ENCODE data around the gene PRSS8.

Gene PRSS8

GRCh38 chr16:31118223-31119155, 17.0 kb downstream of the PRSS8 start:
- Histone ChIP-seq H3K4me3 (ENCODE audit: insufficient read length, low read depth) (peak overlapping the region; percentile 81), H3K36me3 (ENCODE audit: insufficient read depth, insufficient read length, low read length) (peaks cover 44% of the 10 kb centered on the region), H3K27me3 (ENCODE audit: insufficient read depth, insufficient read length) (no peaks in the 10 kb centered on the region), H3K9me3 (ENCODE audit: insufficient read depth, low read length) (no peaks in the 10 kb centered on the region), H3K9ac (ENCODE audit: insufficient read length, low read depth) (peak overlapping the region; percentile 89), H3K4me1 (ENCODE audit: insufficient read depth, insufficient read length) (peaks cover 8% of the 10 kb centered on the region)
- no peak for TF ChIP-seq SUZ12 (IDR thresholded peaks at IDR 0.05; ENCODE audit: extremely low read depth, insufficient read depth, insufficient read length)
- TF ChIP-seq ZNF274 (IDR thresholded peaks at IDR 0.05; ENCODE audit: low read depth, low read length): no peak
- no peak for TF ChIP-seq YY1 (IDR thresholded peaks at IDR 0.05; ENCODE audit: insufficient read depth, insufficient read length)
- no peak for DNase-seq (ENCODE audit: low read depth, low spot score)

- TF ChIP-seq SUZ12 (IDR thresholded peaks at IDR 0.05; ENCODE audit: extremely low read depth, insufficient read depth, insufficient read length): no peak
- peak; percentile 76 for TF ChIP-seq YY1 (IDR thresholded peaks at IDR 0.05; ENCODE audit: insufficient read depth, insufficient read length)
These were observed 17.9 kb downstream of the PRSS8 start, which contains the start of gene KAT8 for GRCh38 chr16:31117384-31118222. Gene KAT8 (plus strand): TSS chr16:31117664. CDS start chr16:31117682, 18 bp downstream.

GRCh38 chr16:31114468-31114867, 21.1 kb downstream of the PRSS8 start:
- Histone ChIP-seq H3K4me1 (ENCODE audit: insufficient read depth, insufficient read length) (peaks cover 5% of the 10 kb centered on the region), H3K36me3 (ENCODE audit: insufficient read depth, insufficient read length, low read length) (peaks cover 50% of the 10 kb centered on the region), H3K9ac (ENCODE audit: insufficient read length, low read depth) (no peak overlapping the region), H3K27me3 (ENCODE audit: insufficient read depth, insufficient read length) (no peaks in the 10 kb centered on the region), H3K9me3 (ENCODE audit: insufficient read depth, low read length) (no peaks in the 10 kb centered on the region), H3K4me3 (ENCODE audit: insufficient read length, low read depth) (no peak overlapping the region)
- TF ChIP-seq ZNF274 (IDR thresholded peaks at IDR 0.05; ENCODE audit: low read depth, low read length) (no peak), YY1 (IDR thresholded peaks at IDR 0.05; ENCODE audit: insufficient read depth, insufficient read length) (no peak), SUZ12 (IDR thresholded peaks at IDR 0.05; ENCODE audit: extremely low read depth, insufficient read depth, insufficient read length) (no peak)
- no peak for DNase-seq (ENCODE audit: low read depth, low spot score)

More at GRCh38 chr16:31117384-31118222, 17.9 kb downstream of the PRSS8 start, which contains the start of gene KAT8:
- peak within 1 kb of the TSS; percentile 81 for H3K4me3 ChIP-seq (ENCODE audit: insufficient read length, low read depth)
- peaks cover 50% of the 10 kb centered on the region for H3K36me3 ChIP-seq (ENCODE audit: insufficient read depth, insufficient read length, low read length)
- no peaks in the 10 kb centered on the region for H3K9me3 ChIP-seq (ENCODE audit: insufficient read depth, low read length)
- DNase-seq (ENCODE audit: low read depth, low spot score): peak; percentile 94
- peaks cover 8% of the 10 kb centered on the region for H3K4me1 ChIP-seq (ENCODE audit: insufficient read depth, insufficient read length)
- no peaks in the 10 kb centered on the region for H3K27me3 ChIP-seq (ENCODE audit: insufficient read depth, insufficient read length)
- peak within 1 kb of the TSS; percentile 90 for H3K9ac ChIP-seq (ENCODE audit: insufficient read length, low read depth)

GRCh38 chr16:31113121-31114120, 22.1 kb downstream of the PRSS8 start:
- H3K27me3 ChIP-seq (ENCODE audit: insufficient read depth, insufficient read length): no peaks in the 10 kb centered on the region
- TF ChIP-seq SUZ12 (IDR thresholded peaks at IDR 0.05; ENCODE audit: extremely low read depth, insufficient read depth, insufficient read length) (no peak), ZNF274 (IDR thresholded peaks at IDR 0.05; ENCODE audit: low read depth, low read length) (no peak), YY1 (IDR thresholded peaks at IDR 0.05; ENCODE audit: insufficient read depth, insufficient read length) (no peak)
- no peak overlapping the region for H3K9ac ChIP-seq (ENCODE audit: insufficient read length, low read depth)
- H3K4me3 ChIP-seq (ENCODE audit: insufficient read length, low read depth): no peak overlapping the region
- H3K36me3 ChIP-seq (ENCODE audit: insufficient read depth, insufficient read length, low read length): peaks cover 44% of the 10 kb centered on the region
- no peak for DNase-seq (ENCODE audit: low read depth, low spot score)
- no peaks in the 10 kb centered on the region for H3K9me3 ChIP-seq (ENCODE audit: insufficient read depth, low read length)
- peaks cover 3% of the 10 kb centered on the region for H3K4me1 ChIP-seq (ENCODE audit: insufficient read depth, insufficient read length)

GRCh38 chr16:31112711-31113110, 22.8 kb downstream of the PRSS8 start:
- Histone ChIP-seq H3K36me3 (ENCODE audit: insufficient read depth, insufficient read length, low read length) (peaks cover 43% of the 10 kb centered on the region), H3K9me3 (ENCODE audit: insufficient read depth, low read length) (no peaks in the 10 kb centered on the region), H3K9ac (ENCODE audit: insufficient read length, low read depth) (no peak overlapping the region), H3K27me3 (ENCODE audit: insufficient read depth, insufficient read length) (no peaks in the 10 kb centered on the region), H3K4me1 (ENCODE audit: insufficient read depth, insufficient read length) (peaks cover 3% of the 10 kb centered on the region), H3K4me3 (ENCODE audit: insufficient read length, low read depth) (no peak overlapping the region)
- DNase-seq (ENCODE audit: low read depth, low spot score): no peak
- TF ChIP-seq YY1 (IDR thresholded peaks at IDR 0.05; ENCODE audit: insufficient read depth, insufficient read length) (no peak), SUZ12 (IDR thresholded peaks at IDR 0.05; ENCODE audit: extremely low read depth, insufficient read depth, insufficient read length) (no peak), ZNF274 (IDR thresholded peaks at IDR 0.05; ENCODE audit: low read depth, low read length) (no peak)

GRCh38 chr16:31111881-31112466, 23.6 kb downstream of the PRSS8 start:
- Histone ChIP-seq H3K36me3 (ENCODE audit: insufficient read depth, insufficient read length, low read length) (peaks cover 43% of the 10 kb centered on the region), H3K9ac (ENCODE audit: insufficient read length, low read depth) (no peak overlapping the region), H3K9me3 (ENCODE audit: insufficient read depth, low read length) (no peaks in the 10 kb centered on the region), H3K4me3 (ENCODE audit: insufficient read length, low read depth) (no peak overlapping the region), H3K27me3 (ENCODE audit: insufficient read depth, insufficient read length) (no peaks in the 10 kb centered on the region), H3K4me1 (ENCODE audit: insufficient read depth, insufficient read length) (peaks cover 3% of the 10 kb centered on the region)
- no peak for DNase-seq (ENCODE audit: low read depth, low spot score)
- TF ChIP-seq YY1 (IDR thresholded peaks at IDR 0.05; ENCODE audit: insufficient read depth, insufficient read length) (no peak), SUZ12 (IDR thresholded peaks at IDR 0.05; ENCODE audit: extremely low read depth, insufficient read depth, insufficient read length) (no peak), ZNF274 (IDR thresholded peaks at IDR 0.05; ENCODE audit: low read depth, low read length) (no peak)
